MM.1S (cell line): ENCODE data around the gene LSR.
"Not testable (repeated sequence)": the region's sequence is repeated elsewhere in the genome, so short reads cannot be mapped to it uniquely, and the experiment has no call there.

Source experiments
- CTCF ChIP-seq: fragments of 300-600 bp; sonication (generic); IDR thresholded peaks from 2 replicates; pipeline ENCODE4 v1.5.1; 2016; ENCODE audit warnings: antibody characterized with exemption, low read length, mixed read lengths
- EZH2 ChIP-seq: fragments of 300-600 bp; sonication (generic); optimal IDR thresholded peaks from 2 replicates; pipeline ENCODE3; 2017; ENCODE audit warnings: low read depth, mild to moderate bottlenecking, antibody characterized with exemption, low read length, mixed read lengths
- EZH2phosphoT487 ChIP-seq: fragments of 300-600 bp; sonication (generic); IDR thresholded peaks from 2 replicates; pipeline ENCODE4 v1.6.1; 2018; ENCODE audit warnings: antibody characterized with exemption, low read length

- TF ChIP-seq CTCF, EZH2, EZH2phosphoT487: not testable (repeated sequence)
Measured at GRCh38 chr19:35220973-35221590, 27.7 kb upstream of the LSR start.
